Keratinocyte (primary cell): Measurements from ENCODE around the gene RNU1-1. TPM values are rescaled to one million over a fixed set of nuclear protein-coding genes. Genes with fewer than 3 reads are reported as not detected.
"Not testable (repeated sequence)": the region's sequence is repeated elsewhere in the genome, so short reads cannot be mapped to it uniquely, and the experiment has no call there.

ENCODE experiments used
- DNase-seq: peaks from one replicate; pipeline ENCODE4 v3.0.0-alpha.2; 2011; ENCODE audit warnings: low read depth, missing footprints, low spot score
- FAIRE-seq: peaks from 2 replicates; lab custom pipeline; 2011; peaks lifted over from hg19 to GRCh38; lab: Jason Lieb, UNC
- H2AFZ ChIP-seq: 2 replicates; pipeline ENCODE4 v1.6.0; 2012; ENCODE audit warnings: low read length, control low read depth, inconsistent platforms; ENCODE audit not compliant: control insufficient read depth
- H3K27ac ChIP-seq: 2 replicates; pipeline ENCODE4 v1.5.1; 2011; ENCODE audit warnings: low read length; ENCODE audit not compliant: control insufficient read depth, insufficient read depth
- H3K27me3 ChIP-seq: 3 replicates; pipeline ENCODE4 v1.6.0; 2011; ENCODE audit warnings: low read length; ENCODE audit not compliant: control insufficient read depth, insufficient read depth; ENCODE audit errors: extremely low read depth
- H3K36me3 ChIP-seq, 2 experiments: 2 replicates in 1 of 2; 3 replicates in 1 of 2; pipeline ENCODE4 v1.5.1; 2011; ENCODE audit warnings: low read length in 2 of 2, mild to moderate bottlenecking in 1 of 2; ENCODE audit not compliant: control insufficient read depth in 2 of 2, insufficient read depth in 2 of 2; ENCODE audit errors: extremely low read depth in 1 of 2
- H3K4me1 ChIP-seq: 3 replicates; pipeline ENCODE4 v1.5.1; 2011; ENCODE audit warnings: low read length; ENCODE audit not compliant: control insufficient read depth, insufficient read depth; ENCODE audit errors: extremely low read depth
- H3K4me2 ChIP-seq: 3 replicates; pipeline ENCODE4 v1.6.0; 2011; ENCODE audit warnings: low read depth, low read length; ENCODE audit not compliant: control insufficient read depth, insufficient read depth; ENCODE audit errors: extremely low read depth
- H3K4me3 ChIP-seq, 3 experiments: fragments of 200-600 bp in 1 of 3; sonication (generic) in 1 of 3; 2 replicates in 2 of 3; 3 replicates in 1 of 3; pipeline ENCODE4 v1.5.1; 2011 to 2016; ENCODE audit warnings: low read length in 3 of 3, mild to moderate bottlenecking in 3 of 3, control low read depth in 2 of 3, inconsistent platforms in 1 of 3, low read depth in 1 of 3, mixed read lengths in 1 of 3, mixed run types in 1 of 3, moderate library complexity in 1 of 3; ENCODE audit not compliant: control insufficient read depth in 2 of 3, insufficient read depth in 2 of 3; ENCODE audit errors: extremely low read depth in 1 of 3
- H3K79me2 ChIP-seq: 2 replicates; pipeline ENCODE4 v1.6.0; 2012; ENCODE audit warnings: low read length; ENCODE audit not compliant: control insufficient read depth, insufficient read depth
- H3K9ac ChIP-seq: 3 replicates; pipeline ENCODE4 v1.6.0; 2011; ENCODE audit warnings: low read length; ENCODE audit not compliant: control insufficient read depth, insufficient read depth; ENCODE audit errors: extremely low read depth
- H3K9me1 ChIP-seq: 3 replicates; pipeline ENCODE4 v1.6.0; 2011; ENCODE audit warnings: low read length; ENCODE audit not compliant: control insufficient read depth, insufficient read depth; ENCODE audit errors: extremely low read depth
- H3K9me3 ChIP-seq: 2 replicates; pipeline ENCODE4 v1.5.1; 2012; ENCODE audit warnings: low read depth, low read length; ENCODE audit not compliant: control insufficient read depth
- H4K20me1 ChIP-seq: 3 replicates; pipeline ENCODE4 v1.6.0; 2011; ENCODE audit warnings: low read length; ENCODE audit not compliant: control insufficient read depth, insufficient read depth; ENCODE audit errors: extremely low read depth
- dilution Hi-C: fragments of 300-500 bp; cut with MboI; formaldehyde crosslinking; loops from one replicate; pipeline ENCODE4 v1.7.0; 2020; ENCODE audit warnings: low sequenced_read_pairs; ENCODE audit not compliant: extremely low pct_ligation_motif_present
- polyA plus RNA-seq, 5 experiments: library from polyadenylated mRNA; depleted of rRNA in 3 of 5; stranded (reverse) in 3 of 5; stranded (forward) in 1 of 5; unstranded in 1 of 5; fragments of >200 nt; gene quantifications; 1 replicate in 1 of 5; 2 replicates in 3 of 5; 3 replicates in 1 of 5; pipeline versions ENCODE4 v1.2.1 to v1.2.3, GENCODE V29; 2011 to 2012; ENCODE audit warnings: missing spikeins in 2 of 5, low read depth in 1 of 5, low replicate concordance in 1 of 5

Gene RNU1-1
- polyA plus RNA-seq, 1 donor (not counting 4 experiments of a cell fraction or from before 2014, with no cell fraction given) = 67.0 TPM

DNA sequence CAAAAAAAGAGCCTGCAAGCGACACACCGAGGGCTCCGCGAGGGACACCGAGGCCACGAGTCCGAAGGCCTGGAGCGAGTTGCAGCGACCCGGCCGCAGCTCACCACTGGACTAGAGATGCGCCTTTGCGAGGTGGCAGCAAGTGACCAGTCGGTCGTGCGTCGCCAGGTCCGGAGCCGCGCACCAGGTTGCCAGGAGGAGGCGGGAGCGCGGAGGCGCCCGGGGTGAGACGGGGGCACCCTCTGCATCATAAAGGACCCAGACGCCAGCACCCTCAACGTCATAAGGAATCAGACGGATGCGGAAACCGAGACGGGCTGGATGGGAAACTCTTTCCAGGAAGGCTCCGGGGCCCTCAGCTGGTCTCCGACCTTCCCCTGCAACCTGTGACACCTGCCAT is 21.4 kb upstream of the RNU1-1 start:
- not testable (repeated sequence) for FAIRE-seq

GRCh38 chr1:16534829-16535456 is 20.9 kb upstream of the RNU1-1 start:
- H4K20me1 ChIP-seq, H3K9me3 ChIP-seq, H3K9me1 ChIP-seq, H3K36me3 ChIP-seq, H3K4me1 ChIP-seq, H3K27ac ChIP-seq, H3K79me2 ChIP-seq, H3K27me3 ChIP-seq, H3K9ac ChIP-seq, H2AFZ ChIP-seq, dilution Hi-C loops: not testable (repeated sequence)
- DNase-seq = peak; percentile 98
- H3K4me2 ChIP-seq = peak overlapping the region; percentile 51
- peak overlapping the region; percentile 38 to 62 (median 38) for H3K4me3 ChIP-seq
- peak; percentile 51 for FAIRE-seq

More for the DNA sequence above, 21.4 kb upstream of the RNU1-1 start:
- H2AFZ ChIP-seq, H3K9ac ChIP-seq, dilution Hi-C loops, H3K9me1 ChIP-seq, H3K9me3 ChIP-seq, H3K27me3 ChIP-seq, H3K36me3 ChIP-seq, H3K4me1 ChIP-seq, H3K27ac ChIP-seq, H3K79me2 ChIP-seq, H4K20me1 ChIP-seq, DNase-seq: not testable (repeated sequence)
- Histone ChIP-seq H3K4me3 (peak overlapping the region; percentile 38 to 62 (median 38)), H3K4me2 (peak overlapping the region; percentile 45)

DNA sequence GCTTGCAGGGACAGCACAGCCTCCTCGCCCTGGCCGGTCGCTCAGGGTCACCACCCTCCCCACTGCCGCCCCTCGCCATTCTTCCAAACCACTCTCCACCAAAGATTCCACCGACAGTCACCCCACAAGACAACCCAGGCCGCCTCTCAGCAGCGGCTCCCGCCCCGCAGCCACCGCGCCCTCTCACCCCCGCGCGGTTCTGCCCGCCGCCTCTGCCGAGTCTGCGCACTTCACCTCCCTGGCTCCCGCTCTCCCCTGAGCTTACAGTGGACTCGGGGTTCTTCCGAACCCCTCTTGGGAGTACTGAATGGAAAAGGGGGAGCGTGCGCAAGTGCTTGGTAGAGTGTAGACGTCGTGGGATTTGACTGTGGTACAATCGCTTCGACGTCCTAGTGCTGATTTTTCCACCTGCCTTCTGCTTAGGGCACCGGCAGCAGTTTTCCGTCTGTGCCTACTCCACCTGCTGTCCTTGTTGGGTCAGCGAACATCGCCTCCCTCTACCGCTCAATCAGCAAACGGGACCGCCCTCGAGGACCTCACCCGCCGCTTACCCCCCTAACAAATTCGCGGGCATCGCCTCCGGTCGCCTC is 20.2 kb upstream of the RNU1-1 start:
- FAIRE-seq, H3K4me1 ChIP-seq, H3K9ac ChIP-seq, H4K20me1 ChIP-seq, H3K9me1 ChIP-seq, H2AFZ ChIP-seq, H3K27me3 ChIP-seq, H3K27ac ChIP-seq, H3K36me3 ChIP-seq, H3K9me3 ChIP-seq, H3K79me2 ChIP-seq, dilution Hi-C loops: not testable (repeated sequence)
- Histone ChIP-seq H3K4me2 (peak overlapping the region; percentile 12), H3K4me3 (peak overlapping the region in 1 of 3 experiments; percentile 12)
- peak; percentile 54 for DNase-seq

DNA sequence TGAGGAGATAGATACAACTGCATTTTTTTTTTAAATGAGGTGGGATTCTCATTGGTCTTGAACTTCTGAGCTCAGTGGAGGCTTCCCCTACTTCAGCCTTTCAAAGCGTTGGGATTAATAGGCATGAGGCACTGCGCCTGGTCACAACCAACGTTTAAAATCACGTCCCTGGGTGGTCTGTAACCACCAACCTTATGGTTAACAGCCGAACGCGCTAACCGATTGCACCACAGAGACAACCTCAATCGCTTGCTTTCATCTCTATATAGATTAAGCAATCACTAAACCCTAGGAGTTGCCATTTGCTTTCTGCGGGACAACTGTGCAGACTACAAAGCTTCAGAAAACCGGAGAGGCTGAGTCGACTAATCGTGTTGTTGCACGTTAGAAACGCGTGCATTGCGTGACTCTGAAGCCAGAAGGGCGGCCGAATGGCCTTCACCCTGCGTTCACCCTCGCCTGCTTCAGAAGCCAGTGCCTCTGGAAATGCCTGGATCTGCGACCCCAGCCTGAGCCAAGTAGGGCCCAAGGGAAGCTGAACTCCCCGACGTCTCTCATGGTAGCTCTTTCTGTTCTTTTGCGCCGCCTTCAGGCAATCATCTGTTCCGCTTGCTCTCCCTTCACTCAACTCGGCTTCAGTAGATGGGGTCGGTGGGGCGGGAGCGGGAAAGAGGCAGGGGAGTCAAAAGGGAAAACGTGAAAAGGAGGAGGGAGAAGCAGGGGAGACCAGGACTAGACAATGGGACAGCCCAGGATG is 18.3 kb upstream of the RNU1-1 start:
- H3K4me1 ChIP-seq, FAIRE-seq, H3K4me2 ChIP-seq, H2AFZ ChIP-seq, dilution Hi-C loops, DNase-seq, H3K27ac ChIP-seq, H3K79me2 ChIP-seq, H3K36me3 ChIP-seq, H3K9me3 ChIP-seq, H3K27me3 ChIP-seq, H3K9me1 ChIP-seq, H3K4me3 ChIP-seq, H3K9ac ChIP-seq, H4K20me1 ChIP-seq: not testable (repeated sequence)
